ENCODE data around the gene CCNL1.
"Not testable (repeated sequence)": the region's sequence is repeated elsewhere in the genome, so short reads cannot be mapped to it uniquely, and the experiment has no call there.

Gene CCNL1

DNA sequence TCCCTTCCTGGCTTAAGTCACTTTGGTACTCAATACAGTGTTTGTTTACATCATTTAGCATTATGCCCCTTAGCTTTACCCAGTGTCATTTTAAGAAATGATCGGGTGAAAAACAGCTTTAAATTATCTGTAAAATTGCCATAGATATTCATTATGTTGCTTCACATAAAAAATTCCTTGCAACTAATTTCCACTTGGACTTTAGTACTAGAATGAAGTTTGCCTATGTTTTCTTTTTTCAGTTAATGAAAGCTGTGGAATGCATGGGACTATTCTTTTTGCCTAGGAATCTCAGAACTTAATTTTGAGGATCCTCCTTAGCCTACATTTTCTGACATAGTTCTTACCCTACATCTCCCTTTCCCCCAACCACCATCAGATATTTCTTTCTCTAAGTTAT lies 38.4 kb downstream of the CCNL1 start:
- DNase-seq = no peak

GRCh38 chr3:157120071-157120892 lies 39.7 kb downstream of the CCNL1 start:
- DNase-seq = peak in 1 of 2 experiments; percentile 14

- no peak for DNase-seq
Observed at GRCh38 chr3:157119369-157119951, 40.5 kb downstream of the CCNL1 start.

DNA sequence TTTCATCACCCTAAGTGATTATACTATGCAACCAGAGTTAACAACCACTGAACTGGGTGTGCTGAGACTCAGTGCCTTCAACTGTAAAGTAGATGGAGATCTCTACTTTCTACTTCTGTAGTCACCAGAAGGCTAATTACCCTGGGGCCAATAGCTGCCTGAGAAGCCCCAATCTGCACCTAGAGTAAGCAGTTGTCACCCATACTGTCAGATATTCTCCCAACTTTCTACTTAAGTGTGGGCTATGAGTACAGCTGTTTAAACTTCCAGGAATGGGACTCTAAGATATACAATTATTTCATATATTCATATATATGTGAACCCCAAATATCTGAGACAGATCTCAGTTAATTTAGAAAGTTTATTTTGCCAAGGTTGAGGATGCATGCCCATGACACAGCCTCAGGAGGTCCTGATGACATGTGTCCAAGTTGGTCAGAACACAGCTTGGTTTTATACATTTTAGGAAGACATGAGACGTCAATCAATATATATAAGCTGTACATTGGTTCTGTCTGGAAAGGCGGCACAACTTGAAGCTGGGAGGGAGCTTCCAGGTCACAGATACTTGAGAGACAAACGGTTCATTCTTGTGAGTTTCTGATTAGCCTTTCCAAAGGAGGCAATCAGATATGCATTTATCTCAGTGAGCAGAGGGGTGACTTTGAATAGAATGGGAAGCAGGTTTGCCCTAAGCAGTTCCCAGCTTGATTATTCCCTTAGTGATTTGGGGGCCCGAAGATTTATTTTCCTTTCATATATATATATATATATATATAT lies 41.9 kb downstream of the CCNL1 start:
- no peak for DNase-seq

GRCh38 chr3:157117206-157117605 lies 42.7 kb downstream of the CCNL1 start:
- no peak for DNase-seq

DNA sequence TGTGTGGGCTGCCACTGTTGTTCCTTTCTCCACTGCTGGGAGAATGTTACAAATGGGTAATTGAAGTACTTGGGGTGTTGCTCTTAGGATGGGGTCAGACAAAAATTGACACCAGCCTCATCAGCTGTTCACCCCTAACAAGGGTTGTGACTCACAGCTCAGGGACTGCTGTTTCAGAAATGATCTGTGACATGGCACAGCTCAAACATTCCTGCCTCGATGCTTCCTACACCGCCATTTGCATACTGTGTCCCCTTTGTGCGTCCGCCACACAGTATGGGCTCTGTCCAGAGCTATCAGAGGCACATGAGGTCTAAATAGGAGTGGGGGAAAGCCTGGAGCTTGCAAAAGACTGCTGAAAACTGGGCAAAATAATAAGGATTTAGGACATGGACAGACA lies 43.9 kb downstream of the CCNL1 start:
- no peak for DNase-seq

DNA sequence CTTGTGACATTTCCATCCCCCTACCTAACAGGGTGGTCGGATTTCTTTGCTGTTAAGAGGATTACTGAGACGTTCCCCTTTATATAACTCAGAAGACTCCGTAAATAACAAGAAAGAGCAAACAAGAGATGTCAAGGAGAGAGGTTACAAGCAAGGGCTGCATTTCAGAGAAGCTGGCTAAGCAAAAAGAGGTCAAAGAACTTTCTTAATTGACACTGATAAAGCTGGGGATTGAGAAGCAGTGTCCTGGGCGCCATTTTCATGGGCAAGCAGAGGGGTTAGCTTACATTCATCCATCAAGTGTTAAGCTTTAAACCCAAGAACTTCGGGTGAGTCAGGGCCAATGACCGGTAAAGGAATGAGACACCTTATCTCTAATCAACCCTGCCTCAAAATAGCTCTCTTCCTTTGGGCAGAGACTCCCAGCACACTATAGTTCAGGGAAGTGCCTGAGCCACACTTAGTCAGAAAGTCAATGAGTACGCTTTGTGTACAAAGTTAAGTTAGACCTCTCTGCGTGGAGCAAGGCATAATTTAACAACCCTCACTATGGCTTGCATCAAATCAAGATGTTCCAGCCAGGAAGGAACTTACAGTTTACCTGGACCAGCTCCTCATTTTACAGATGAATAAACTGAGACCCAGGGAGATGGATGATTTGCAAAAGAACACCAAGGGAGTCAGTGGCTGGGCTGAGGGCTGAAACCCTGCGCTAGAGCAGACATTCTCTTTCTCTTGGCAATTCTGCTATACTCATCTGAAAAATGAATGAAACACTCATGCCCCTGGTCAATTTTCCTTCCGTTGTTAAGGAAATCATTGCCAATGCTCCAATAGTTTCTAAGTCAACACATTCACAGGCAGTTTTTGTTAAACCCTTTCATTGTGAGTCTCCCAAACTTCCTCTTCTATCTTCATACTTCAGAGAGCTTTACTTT lies 44.6 kb downstream of the CCNL1 start:
- DNase-seq = no peak

- DNase-seq = no peak
Observed at GRCh38 chr3:157113832-157114505, 46.0 kb downstream of the CCNL1 start.

DNA sequence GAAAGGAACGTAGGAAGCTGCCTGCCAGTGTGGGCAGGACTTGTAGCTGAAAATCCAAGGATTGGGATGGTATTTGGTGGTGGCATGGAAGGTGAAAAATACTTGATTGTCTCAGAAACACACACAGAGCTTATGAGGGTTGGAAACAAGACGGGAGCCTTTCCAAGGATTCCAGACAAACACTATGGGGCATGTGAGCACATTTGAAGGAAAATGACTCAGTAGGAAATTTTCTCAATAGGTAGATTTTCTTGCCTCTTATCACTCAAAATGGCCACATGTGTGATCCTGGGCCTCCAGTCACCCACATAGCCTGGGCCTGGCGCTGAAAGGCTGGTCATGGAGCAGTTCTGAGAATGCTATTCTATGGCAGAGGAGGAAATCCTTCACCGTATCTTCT lies 47.4 kb downstream of the CCNL1 start:
- DNase-seq = no peak

DNA sequence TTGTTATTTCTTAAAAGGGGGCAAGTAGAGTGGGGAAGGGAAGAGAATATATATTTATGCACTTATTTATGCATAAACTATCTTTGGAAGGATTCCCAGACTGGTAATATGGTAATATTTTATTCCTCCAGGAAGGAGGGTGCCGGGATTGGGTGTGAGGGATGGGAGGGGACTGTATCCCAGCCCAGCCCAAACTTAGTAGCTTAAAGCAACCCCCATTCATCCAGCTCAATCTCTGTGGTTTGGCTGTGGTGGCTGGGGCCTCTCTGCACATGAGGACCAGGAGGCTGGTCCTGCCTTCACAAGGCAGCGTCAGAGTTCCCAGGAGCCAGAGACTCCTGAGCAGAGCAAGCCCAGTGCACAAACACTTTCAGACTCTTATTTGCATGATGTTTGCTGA lies 48.4 kb downstream of the CCNL1 start:
- DNase-seq = no peak

DNA sequence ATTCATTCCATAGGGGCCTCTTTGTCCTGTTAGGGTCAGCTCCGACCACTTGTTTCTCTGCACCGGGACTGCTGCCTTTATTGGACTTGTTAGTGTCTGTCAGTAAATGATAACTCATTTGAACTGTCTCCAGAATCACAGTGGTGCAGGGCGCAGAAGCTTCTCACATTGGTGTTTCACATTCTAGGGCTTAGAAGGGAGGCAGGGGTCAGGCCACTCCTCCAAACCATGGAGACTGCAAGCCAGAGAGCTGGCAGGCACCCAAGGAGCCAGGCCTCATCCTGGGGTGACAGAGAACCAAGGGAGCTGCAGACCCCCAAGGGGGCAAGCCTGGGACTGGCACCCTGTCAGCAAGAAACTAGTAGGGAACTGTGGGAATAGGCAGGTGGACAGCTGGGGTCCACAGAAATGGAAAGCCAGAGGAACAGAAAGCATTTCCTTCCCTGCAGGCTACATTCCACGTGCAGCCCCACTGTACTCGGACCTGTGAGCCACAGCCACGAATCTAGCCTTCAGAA lies 49.1 kb downstream of the CCNL1 start:
- DNase-seq = no peak

DNA sequence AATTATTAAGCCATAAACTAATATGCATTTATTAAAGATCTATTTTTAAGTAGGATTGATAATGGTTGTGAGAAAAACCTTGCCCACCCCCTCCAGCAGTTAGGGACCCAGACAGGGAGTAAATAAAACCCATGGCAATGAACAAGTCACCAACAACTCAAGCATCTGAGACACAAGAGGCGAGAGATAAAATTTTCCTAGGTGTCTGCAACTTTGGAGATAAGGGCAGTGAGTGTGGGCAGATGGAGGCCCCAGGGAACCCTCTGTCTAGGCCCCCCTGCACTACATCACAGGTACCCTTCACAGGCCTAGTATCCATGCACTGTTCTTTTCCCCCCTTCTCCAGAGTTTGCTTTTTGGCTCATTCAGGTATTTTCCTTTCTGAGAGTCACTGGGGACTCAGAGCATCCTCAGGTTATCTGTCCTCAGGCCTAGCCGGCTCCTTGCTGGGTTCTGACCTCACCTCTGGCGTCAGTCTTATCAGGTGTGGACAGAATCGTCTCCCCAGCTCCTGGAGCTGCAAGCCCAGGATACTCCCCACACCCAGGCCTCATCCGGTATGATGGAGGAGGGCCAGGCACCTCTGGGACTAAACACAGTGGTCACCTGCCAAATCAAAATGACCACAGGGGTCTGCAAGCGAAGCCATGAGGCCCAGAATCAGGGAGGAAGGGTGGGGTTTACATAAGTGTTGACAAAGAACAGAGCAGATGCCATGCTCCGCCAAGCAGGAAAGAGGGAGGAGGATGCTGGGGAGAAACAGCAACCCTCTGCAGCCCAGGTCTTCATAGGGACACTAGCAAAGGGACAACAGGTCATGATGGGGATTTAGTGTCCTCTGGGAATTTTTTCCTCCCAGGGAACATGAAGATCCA lies 50.4 kb downstream of the CCNL1 start:
- no peak for DNase-seq

DNA sequence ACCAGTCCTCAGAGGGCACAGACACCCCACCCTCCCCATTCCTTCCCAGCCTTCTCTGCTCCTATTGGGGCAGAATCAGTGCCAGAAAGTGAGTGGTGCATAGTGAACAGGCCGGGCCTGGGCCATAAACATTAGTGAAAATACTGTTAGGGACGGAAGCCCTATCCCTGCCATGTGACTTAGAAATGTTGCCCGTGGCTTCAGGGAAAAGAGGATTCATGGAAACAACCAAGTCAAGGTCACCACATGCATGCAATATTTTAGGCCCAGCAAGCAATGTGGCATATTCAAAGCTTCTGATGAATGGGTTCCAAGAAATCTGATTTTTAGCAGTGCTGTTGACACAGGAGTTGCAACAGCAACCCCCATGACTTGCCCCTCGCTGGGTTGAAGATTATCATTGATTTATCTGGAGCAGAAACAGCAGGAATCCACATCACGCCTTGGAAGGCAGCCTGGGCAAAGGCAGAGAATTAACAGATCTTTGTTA lies 52.3 kb downstream of the CCNL1 start:
- no peak for DNase-seq

DNA sequence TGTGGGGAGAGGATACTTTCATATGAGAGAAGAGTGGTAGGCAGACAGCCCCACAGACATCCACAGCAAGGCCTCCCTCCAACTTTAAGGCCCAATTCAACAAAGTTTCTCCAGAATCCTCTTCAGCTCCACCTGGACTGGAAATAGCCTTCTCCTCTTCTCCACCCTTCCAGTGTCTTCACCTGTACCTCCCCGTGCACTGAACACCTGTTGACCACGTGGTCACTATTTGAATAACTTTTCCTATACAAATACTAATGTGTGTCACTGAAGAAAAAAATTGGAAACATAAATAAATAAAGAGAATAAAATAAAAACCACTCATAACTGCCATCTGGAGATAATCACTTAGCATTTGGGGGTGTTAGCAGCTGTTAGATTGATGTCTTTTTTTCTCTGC lies 52.9 kb downstream of the CCNL1 start:
- no peak for DNase-seq

GRCh38 chr3:157104928-157105652 lies 54.9 kb downstream of the CCNL1 start:
- peak; percentile 27 to 52 for DNase-seq

DNA sequence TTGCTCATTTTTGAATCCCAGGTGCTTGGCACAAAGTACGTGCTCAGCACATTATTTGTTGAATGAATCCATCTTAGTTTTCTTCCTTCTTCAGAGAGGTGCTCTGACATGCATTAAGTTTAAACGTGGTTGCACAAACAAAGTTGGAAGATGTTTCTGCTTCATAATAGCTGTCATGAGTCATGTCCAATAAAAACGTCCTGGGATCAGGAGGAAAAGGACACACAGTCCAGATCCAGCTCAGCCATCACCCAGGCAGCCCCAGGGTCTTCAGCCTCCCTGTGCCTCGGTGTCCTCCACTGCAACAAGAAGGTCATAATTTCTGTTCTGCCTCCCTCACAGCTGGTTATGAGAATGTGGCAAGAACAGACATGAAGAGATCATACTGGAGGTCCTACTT lies 55.4 kb downstream of the CCNL1 start:
- DNase-seq = no peak

DNA sequence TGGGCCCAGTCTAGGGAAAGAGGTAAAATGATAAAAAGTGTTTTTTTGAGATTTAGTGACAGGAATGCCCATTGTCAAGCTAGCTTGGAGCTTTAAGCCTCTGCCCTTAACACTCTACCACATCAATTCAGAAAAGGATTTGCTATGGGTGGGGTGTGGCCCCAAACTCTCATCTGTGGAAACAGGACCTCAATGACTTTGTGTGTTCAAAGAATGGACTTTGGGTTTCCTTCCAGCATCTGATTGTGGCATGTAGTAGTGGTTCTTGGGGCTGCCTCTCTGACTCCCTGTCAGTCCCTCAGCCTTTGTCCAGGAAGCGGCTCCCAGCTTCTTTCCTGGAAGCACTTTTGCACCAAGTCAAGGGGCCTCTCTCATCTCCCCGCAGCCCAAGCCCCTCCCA lies 56.1 kb downstream of the CCNL1 start:
- DNase-seq = no peak

- DNase-seq = no peak
Observed at GRCh38 chr3:157103280-157103679, 56.7 kb downstream of the CCNL1 start.

DNA sequence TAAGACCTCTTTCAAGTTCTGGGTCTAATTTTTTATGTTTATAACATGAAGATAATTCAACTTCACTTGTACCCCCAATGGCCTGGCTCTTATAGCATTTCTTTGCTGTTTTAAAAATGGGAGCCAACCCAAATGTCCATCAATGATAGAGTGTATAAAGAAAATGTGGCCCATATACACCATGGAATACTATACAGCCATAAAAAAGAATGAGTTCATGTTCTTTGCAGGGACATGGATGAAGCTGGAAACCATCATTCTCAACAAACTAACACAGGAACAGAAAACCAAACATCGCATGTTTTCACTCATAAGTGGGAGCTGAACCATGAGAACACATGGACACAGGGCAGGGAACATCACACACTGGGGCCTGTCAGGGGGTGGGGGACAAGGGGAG lies 57.4 kb downstream of the CCNL1 start:
- not testable (repeated sequence) for DNase-seq

GRCh38 chr3:157102098-157102497 lies 57.8 kb downstream of the CCNL1 start:
- no peak for DNase-seq

All from NCI-H524 (cell line).